HEK293 (cell line): ENCODE data around the gene LRRC46.

Experiments
- INSM2 ChIP-seq: fragments of 450-650 bp; formaldehyde crosslinking; IDR thresholded peaks from 2 replicates; pipeline ENCODE4 v1.5.1; 2016; ENCODE audit warnings: missing biosample characterization, missing genetic modification characterization
- PRDM1 ChIP-seq: fragments of 450-650 bp; formaldehyde crosslinking; IDR thresholded peaks from 2 replicates; pipeline ENCODE4; 2016; ENCODE audit warnings: missing biosample characterization, missing genetic modification characterization
- PRDM10 ChIP-seq: fragments of 450-650 bp; formaldehyde crosslinking; IDR thresholded peaks from 2 replicates; pipeline ENCODE4 v1.5.1; 2016; ENCODE audit warnings: missing biosample characterization, missing genetic modification characterization
- PRDM2 ChIP-seq: fragments of 450-650 bp; formaldehyde crosslinking; IDR thresholded peaks from 2 replicates; pipeline ENCODE4 v1.5.1; 2016; ENCODE audit warnings: missing biosample characterization, missing genetic modification characterization, borderline replicate concordance
- REST ChIP-seq: fragments of 450-650 bp; formaldehyde crosslinking; IDR thresholded peaks from 2 replicates; pipeline ENCODE4 v1.5.1; 2016; ENCODE audit warnings: missing biosample characterization, missing genetic modification characterization
- SCRT1 ChIP-seq: fragments of 450-650 bp; formaldehyde crosslinking; IDR thresholded peaks from 2 replicates; pipeline ENCODE4 v1.5.1; 2016; ENCODE audit warnings: missing biosample characterization, missing genetic modification characterization, borderline replicate concordance
- SP3 ChIP-seq: fragments of 450-650 bp; formaldehyde crosslinking; IDR thresholded peaks from 2 replicates; pipeline ENCODE4 v1.5.1; 2016; ENCODE audit warnings: missing biosample characterization, missing genetic modification characterization
- TSHZ1 ChIP-seq: fragments of 450-650 bp; formaldehyde crosslinking; IDR thresholded peaks from 2 replicates; pipeline ENCODE4 v1.5.1; 2016; ENCODE audit warnings: missing biosample characterization, missing genetic modification characterization, borderline replicate concordance
- ZFP41 ChIP-seq: fragments of 450-650 bp; formaldehyde crosslinking; IDR thresholded peaks from 2 replicates; pipeline ENCODE4 v1.5.1; 2016; ENCODE audit warnings: missing biosample characterization, missing genetic modification characterization, borderline replicate concordance
- ZNF2 ChIP-seq: fragments of 450-650 bp; formaldehyde crosslinking; IDR thresholded peaks from 2 replicates; pipeline ENCODE4 v1.5.1; 2016; ENCODE audit warnings: missing biosample characterization, missing genetic modification characterization
- ZNF391 ChIP-seq: fragments of 450-650 bp; formaldehyde crosslinking; IDR thresholded peaks from 2 replicates; pipeline ENCODE4 v1.5.1; 2016; ENCODE audit warnings: low read depth, missing biosample characterization, missing genetic modification characterization, borderline replicate concordance
- ZNF48 ChIP-seq: fragments of 450-650 bp; formaldehyde crosslinking; IDR thresholded peaks from 2 replicates; pipeline ENCODE4 v1.5.1; 2016; ENCODE audit warnings: missing biosample characterization, missing genetic modification characterization
- ZNF518A ChIP-seq: fragments of 450-650 bp; formaldehyde crosslinking; conservative IDR thresholded peaks from 2 replicates; pipeline ENCODE4 v1.5.1; 2016; ENCODE audit warnings: low read depth, missing biosample characterization, missing genetic modification characterization
- ZNF600 ChIP-seq: fragments of 450-650 bp; formaldehyde crosslinking; IDR thresholded peaks from 2 replicates; pipeline ENCODE4 v1.5.1; 2016; ENCODE audit warnings: missing biosample characterization, missing genetic modification characterization
- ZNF701 ChIP-seq: fragments of 450-650 bp; formaldehyde crosslinking; IDR thresholded peaks from 2 replicates; pipeline ENCODE4 v1.5.1; 2016; ENCODE audit warnings: missing biosample characterization, missing genetic modification characterization

The LRRC46 gene

GRCh38 chr17:47882247-47882646 lies 50.8 kb downstream of the LRRC46 start (continued):
- TF ChIP-seq ZNF391 (tag by site-specific recombination) (no peak), ZNF2 (no peak), ZNF600 (tag by site-specific recombination) (0 out of 2 replicates have a peak, but pooled peaks have one; percentile 19), PRDM10 (tag by site-specific recombination) (0 out of 2 replicates have a peak, but pooled peaks have one; percentile 22), REST (tag by site-specific recombination) (no peak), INSM2 (tag by site-specific recombination) (no peak), PRDM1 (tag by site-specific recombination) (peak; percentile 69), SP3 (no peak), ZNF518A (tag by site-specific recombination) (no peak), TSHZ1 (tag by site-specific recombination) (no peak), ZNF48 (tag by site-specific recombination) (no peak), PRDM2 (no peak), SCRT1 (tag by site-specific recombination) (no peak), ZFP41 (tag by site-specific recombination) (no peak), ZNF701 (tag by site-specific recombination) (no peak)
